Measurements from ENCODE around the gene SLC35A5. TPM values are rescaled to one million over a fixed set of nuclear protein-coding genes. Genes with fewer than 3 reads are reported as not detected.

SLC35A5 gene
- total and polyA plus RNA-seq, 2 experiments from 2014 or later: 16.7 to 38.3 TPM

DNA sequence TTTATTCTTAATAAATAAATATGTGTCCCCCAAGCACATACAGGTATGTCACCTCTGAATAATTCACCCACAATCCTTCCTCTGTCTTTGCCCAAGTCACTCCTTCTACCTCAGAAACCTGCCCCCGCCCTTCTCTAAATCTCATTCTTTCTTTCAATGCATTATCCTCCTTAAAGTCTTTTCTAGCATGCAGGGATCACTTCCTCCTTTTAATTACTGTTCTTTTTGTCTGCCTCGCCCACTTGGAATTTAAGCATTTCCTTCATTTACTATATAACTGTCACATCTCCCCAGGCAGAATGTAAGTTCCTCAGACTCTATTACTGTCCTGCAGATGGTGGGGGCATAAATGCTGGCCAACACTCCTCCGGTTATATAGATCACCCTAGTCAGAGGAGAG lies 71.3 kb downstream of the SLC35A5 start:
- Histone ChIP-seq H3K9me3 (ENCODE audit: low read depth) (no peaks in the 10 kb centered on the region), H3K4me1 (ENCODE audit: low read depth) (peaks cover 30% of the 10 kb centered on the region), H3K4me3 (no peak overlapping the region), H3K27ac (no peak overlapping the region), H3K27me3 (no peaks in the 10 kb centered on the region), H3K36me3 (no peaks in the 10 kb centered on the region)
- DNase-seq (ENCODE audit: low read depth in 1 of 2, low spot score in 1 of 2): no peak
- TF ChIP-seq, protein P1, sequence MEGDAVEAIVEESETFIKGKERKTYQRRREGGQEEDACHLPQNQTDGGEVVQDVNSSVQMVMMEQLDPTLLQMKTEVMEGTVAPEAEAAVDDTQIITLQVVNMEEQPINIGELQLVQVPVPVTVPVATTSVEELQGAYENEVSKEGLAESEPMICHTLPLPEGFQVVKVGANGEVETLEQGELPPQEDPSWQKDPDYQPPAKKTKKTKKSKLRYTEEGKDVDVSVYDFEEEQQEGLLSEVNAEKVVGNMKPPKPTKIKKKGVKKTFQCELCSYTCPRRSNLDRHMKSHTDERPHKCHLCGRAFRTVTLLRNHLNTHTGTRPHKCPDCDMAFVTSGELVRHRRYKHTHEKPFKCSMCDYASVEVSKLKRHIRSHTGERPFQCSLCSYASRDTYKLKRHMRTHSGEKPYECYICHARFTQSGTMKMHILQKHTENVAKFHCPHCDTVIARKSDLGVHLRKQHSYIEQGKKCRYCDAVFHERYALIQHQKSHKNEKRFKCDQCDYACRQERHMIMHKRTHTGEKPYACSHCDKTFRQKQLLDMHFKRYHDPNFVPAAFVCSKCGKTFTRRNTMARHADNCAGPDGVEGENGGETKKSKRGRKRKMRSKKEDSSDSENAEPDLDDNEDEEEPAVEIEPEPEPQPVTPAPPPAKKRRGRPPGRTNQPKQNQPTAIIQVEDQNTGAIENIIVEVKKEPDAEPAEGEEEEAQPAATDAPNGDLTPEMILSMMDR (IDR thresholded peaks at IDR 0.05; ENCODE audit: low read depth, low read length): no peak

DNA sequence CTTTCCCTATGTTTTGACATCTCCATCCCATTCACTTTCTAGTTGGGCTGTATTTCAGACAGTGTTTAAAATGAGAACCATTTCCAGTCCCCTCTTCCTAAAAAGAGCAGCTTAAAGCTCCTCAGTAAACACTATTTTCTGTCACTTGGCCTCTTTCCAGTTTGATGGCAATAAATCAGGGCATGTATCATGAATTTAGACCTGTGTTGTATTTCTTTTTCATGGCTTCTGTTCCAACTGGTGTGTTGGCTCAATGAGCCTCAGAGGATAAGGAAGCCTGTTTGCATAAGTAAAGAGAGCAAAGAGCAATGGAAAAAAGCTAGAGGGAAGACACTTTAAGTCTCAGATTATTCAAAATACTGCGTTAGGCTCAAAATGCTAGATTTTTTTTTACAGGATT lies 71.9 kb downstream of the SLC35A5 start:
- no peaks in the 10 kb centered on the region for H3K36me3 ChIP-seq
- no peaks in the 10 kb centered on the region for H3K9me3 ChIP-seq (ENCODE audit: low read depth)
- no peaks in the 10 kb centered on the region for H3K27me3 ChIP-seq
- TF ChIP-seq, protein P1 (IDR thresholded peaks at IDR 0.05; ENCODE audit: low read depth, low read length): no peak
- DNase-seq (ENCODE audit: low read depth in 1 of 2, low spot score in 1 of 2): peak in 1 of 2 donors; percentile 13
- H3K4me1 ChIP-seq (ENCODE audit: low read depth): peaks cover 30% of the 10 kb centered on the region
- no peak overlapping the region for H3K27ac ChIP-seq
- H3K4me3 ChIP-seq: no peak overlapping the region

DNA sequence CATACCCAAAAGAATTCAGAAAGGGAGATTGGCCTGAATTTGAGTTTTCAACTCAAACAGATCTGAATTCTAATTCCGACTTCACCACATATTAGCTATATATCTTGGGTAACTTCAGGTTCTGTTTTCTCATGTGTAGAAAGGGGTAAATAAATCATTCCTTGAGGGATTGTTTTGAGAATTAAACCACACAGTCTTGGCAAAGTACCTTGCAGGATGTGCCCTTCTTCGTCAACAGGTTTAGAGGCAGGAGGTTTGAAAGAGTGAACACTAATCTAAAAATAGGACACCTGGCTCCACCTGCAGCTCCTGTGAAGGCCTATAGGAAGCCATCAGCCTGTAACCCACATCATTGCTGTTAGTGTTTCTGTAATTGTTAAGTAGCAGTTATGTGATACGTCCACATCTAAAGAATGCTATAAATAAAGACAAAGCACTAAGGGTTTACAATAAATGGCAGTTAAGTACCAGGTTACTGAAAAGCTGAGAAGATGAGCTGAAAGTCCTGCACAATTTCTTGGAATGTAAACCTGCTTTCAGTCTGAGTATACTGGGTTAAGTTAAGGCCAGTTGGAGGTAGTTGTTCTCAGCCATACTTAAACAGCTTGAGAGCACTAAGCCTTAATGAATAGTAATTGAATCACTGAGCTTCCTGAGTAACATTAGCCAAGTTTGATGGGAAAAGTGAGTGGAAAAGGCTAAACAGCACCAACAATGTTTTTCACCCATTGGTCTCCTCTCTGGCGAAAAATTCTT lies 73.1 kb downstream of the SLC35A5 start:
- H3K4me3 ChIP-seq: no peak overlapping the region
- H3K27ac ChIP-seq: peak overlapping the region; percentile 26
- TF ChIP-seq, protein P1 (IDR thresholded peaks at IDR 0.05; ENCODE audit: low read depth, low read length): no peak
- H3K9me3 ChIP-seq (ENCODE audit: low read depth): no peaks in the 10 kb centered on the region
- peak in 1 of 2 donors; percentile 14 for DNase-seq (ENCODE audit: low read depth in 1 of 2, low spot score in 1 of 2)
- H3K36me3 ChIP-seq: no peaks in the 10 kb centered on the region
- peaks cover 25% of the 10 kb centered on the region for H3K4me1 ChIP-seq (ENCODE audit: low read depth)
- no peaks in the 10 kb centered on the region for H3K27me3 ChIP-seq

Other genes starting within 250 kb of the SLC35A5 start
- 5.4 and 6.9 TPM in 2 replicates for gene CD200, start 228.9 kb upstream of the SLC35A5 start, total RNA-seq
- 6.3 and 11.6 TPM in 2 replicates for gene CD200, start 228.9 kb upstream of the SLC35A5 start, polyA plus RNA-seq
- gene BTLA, start 62.6 kb upstream of the SLC35A5 start, total RNA-seq: not detected in 2 replicates
- 0.11 TPM in 1 of 2 replicates, not detected in the other for gene BTLA, start 62.6 kb upstream of the SLC35A5 start, polyA plus RNA-seq
- gene ATG3, start 83 bp upstream of the SLC35A5 start, total RNA-seq: 38.3 and 43.6 TPM in 2 replicates
- gene ATG3, start 83 bp upstream of the SLC35A5 start, polyA plus RNA-seq: 53.9 and 57.9 TPM in 2 replicates
- gene CCDC80, start 79.1 kb downstream of the SLC35A5 start, total RNA-seq: 21.7 and 26.4 TPM in 2 replicates
- 27.7 and 33.3 TPM in 2 replicates for gene CCDC80, start 79.1 kb downstream of the SLC35A5 start, polyA plus RNA-seq

All from cardiac muscle cell (in vitro differentiated cells and primary cell).